ENCODE measurements around the gene FOXP1.

FOXP1 gene

GRCh38 chr3:71478568-71478967, 105.0 kb downstream of the FOXP1 start:
- no peak for DNase-seq

GRCh38 chr3:71476950-71477349, 106.6 kb downstream of the FOXP1 start:
- no peak for DNase-seq

DNA sequence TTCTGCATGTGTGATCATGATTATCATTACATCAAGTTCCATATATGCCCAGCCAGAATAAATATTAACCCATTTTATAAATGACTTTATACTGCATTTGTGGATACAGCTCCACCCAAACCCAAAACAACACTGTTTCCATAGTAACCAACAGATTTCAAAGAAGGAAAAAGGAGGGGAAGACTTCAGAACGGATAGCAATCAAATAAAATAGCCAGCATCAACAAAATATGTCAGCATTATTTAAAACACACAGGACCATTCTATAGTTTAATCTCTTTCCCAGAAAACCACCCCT, 114.4 kb downstream of the FOXP1 start:
- DNase-seq: no peak

DNA sequence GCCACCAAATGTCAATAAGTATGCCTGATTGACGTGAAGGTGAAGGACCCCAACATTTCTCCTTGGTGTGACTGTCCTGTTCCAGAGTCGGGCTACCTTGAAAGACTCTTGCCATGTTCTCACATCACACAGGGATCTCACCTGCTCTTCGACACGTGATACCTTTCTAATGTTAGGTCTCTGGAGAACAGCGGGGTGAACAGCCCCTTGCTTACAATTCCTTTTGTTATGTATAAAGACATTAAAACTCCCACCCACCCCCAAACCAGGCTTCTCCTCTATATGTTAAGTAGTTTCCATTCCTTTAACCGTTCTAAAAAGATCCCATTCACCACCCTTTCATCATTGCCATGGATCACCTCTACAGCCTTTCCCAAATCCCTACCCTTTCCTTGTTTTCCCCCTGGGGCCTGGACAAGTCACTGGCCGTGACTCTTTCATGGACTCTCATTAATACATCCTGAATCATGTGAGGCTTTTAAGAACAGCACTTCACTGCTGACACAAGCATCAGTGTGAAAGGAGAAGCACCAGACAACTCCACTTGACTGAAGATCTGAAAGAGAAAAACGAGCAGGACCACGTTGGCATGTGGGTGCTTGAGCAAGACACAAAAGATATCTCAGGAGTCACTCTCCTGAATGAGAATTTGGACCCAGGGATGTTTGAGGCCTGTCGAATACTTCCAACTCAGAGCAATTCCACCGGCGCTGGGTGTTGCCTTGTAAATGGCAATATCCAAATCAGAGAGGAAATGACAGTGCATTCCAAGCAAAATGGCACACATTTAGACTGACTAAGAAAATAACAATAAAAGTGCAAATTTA, 115.0 kb downstream of the FOXP1 start:
- no peak for DNase-seq

- no peak for DNase-seq
These were observed 117.0 kb downstream of the FOXP1 start for GRCh38 chr3:71466483-71466882.

- no peak for DNase-seq
These were observed 118.0 kb downstream of the FOXP1 start for GRCh38 chr3:71465371-71466036.

- no peak for DNase-seq
These were observed 118.9 kb downstream of the FOXP1 start for GRCh38 chr3:71464613-71465012.

GRCh38 chr3:71463617-71464016, 119.9 kb downstream of the FOXP1 start:
- DNase-seq: no peak

DNA sequence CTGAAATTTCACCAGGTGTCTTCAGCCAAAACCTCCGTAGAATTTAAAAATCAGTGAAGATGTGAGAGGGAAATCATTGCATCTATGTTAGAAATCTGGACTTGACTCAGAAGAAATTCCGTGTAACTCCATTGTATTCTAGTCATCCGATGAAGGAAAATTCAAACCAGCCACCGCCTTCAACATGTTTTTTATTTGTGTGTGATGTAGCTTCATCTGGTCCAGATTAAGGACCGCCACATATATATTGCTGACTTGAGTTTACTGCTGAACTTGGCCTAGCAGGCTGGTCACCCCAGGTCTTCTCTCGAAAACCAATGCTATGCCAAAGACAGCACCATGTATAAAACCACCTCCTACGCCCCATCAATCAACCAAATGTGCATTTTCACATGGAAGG, 120.9 kb downstream of the FOXP1 start:
- no peak for DNase-seq

DNA sequence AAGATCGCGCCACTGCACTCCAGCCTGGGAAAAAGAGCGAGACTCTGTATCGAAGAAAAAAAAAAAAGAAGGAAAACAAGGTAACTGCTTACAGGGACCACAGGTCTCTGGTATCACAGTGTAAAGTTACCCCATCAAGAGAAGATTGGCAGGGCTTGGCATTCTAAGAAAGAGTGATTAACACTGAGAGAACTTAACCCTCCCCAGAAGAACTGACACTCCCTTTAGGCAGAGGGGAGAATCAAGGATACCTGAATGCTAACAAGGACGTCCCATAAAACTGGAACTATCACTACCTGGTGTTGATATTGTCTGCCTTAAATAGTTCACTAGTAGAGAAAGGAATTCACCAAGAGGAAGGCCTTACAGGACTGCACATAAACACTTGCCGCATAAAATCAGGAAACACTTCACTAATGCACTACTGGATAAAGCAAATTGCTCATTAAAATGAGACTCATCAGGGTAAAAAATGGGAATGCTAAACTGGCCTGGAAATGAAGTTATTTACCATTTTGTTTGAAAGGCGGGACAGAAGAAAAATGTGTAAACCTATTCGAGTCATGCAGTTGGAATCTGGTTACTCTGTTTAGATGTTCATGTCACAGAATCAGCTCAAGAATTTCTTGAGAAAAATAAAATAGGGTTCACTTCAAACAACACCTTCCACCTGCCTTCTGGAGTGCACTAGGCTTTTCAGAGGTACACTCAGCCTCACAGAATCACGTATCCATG, 121.6 kb downstream of the FOXP1 start:
- DNase-seq: no peak

DNA sequence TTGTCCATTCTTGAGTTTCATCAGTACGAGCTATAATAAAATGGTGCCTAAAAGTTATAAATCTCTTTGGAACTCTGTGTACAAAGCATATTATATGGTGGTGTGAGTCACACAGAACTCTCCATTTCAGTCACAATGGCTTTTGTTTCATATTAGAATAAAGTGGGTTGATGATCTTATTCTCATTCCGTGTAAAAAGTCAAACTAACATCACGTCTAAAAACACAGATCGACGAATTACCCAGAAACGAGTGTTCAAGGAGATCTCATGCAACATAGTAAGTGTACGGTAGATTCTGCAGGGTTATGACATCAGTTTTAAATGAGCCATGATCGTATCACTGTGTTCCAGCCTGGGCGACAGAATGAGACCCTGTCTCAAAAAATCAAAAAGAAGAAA, 122.4 kb downstream of the FOXP1 start:
- no peak for DNase-seq

DNA sequence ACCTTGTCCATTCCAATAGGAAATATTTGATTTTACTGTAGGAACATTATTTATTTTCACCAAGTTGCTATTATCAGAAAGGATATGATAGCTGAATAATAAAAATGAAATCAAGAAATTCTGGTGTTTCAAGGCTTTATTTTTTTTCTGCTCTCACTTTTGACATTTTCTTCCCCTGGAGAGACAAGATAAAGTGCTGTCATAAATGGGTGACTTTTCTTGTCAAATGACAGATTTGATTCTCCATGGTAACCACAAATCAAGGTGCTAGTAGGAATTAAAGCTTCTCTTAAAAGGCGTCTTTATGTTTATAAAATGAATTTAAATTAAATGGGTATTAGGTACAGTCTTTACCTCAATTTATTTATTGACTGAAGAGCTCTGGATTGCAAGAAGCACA, 124.6 kb downstream of the FOXP1 start:
- DNase-seq: no peak

GRCh38 chr3:71456826-71457225, 126.7 kb downstream of the FOXP1 start:
- no peak for DNase-seq

DNA sequence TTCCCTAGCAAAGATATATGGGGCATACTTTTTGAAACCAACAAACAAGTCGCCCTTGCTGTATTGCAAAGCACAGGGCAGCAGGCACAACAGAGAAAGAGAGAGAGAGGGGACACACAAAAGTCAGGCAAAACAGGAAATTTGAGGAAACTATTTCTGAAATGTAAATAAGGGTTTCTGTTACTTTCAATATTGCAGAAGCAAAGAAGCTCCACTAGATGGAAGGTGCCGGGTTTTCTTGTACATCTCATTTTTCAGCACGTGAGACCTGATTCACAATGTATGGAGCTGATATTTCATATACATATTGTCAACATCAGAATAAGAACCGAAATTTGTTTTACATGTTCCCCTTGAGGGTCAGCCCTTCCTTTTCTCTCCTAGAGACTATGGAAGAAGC, 127.4 kb downstream of the FOXP1 start:
- no peak for DNase-seq

- no peak for DNase-seq
These were observed 128.8 kb downstream of the FOXP1 start for GRCh38 chr3:71454512-71455403.

GRCh38 chr3:71453822-71454511, 129.6 kb downstream of the FOXP1 start:
- DNase-seq: no peak

DNA sequence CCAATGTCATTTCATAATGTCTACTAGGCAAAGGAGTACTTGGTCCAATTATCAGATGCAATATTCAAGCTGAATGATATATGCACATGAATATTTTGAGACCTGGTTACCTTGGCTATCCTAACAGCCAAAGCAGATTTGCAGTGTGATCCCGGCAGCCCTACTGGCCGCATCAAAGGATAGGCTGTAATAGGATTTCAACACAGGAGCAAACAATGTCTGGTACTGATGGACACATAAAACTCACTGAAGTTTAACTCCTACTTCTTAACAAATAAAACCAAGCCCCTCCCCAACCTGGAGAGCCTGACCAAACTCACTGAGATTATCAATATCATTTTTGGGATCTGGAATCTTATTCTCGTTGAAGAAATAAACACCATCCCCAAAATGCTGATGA, 130.2 kb downstream of the FOXP1 start:
- no peak for DNase-seq

DNA sequence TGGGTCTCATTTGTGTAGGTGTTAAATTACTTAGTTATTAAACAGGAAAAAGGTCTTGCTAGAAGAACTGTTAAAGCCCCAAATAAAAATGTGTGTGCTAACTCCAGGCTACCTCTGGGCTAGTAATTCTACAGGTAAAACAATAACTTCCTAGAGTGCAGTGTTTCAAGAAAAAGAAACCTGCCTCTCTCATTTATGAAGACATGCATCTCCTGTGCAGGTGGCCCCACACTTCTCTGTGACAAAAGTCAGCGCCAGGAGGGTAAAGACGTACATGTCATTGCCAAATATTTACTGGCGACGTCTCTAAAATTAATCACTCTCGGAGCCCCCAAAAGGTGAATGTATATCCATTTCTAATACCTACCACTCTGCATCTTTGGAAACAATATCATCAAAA, 131.7 kb downstream of the FOXP1 start:
- DNase-seq: no peak

DNA sequence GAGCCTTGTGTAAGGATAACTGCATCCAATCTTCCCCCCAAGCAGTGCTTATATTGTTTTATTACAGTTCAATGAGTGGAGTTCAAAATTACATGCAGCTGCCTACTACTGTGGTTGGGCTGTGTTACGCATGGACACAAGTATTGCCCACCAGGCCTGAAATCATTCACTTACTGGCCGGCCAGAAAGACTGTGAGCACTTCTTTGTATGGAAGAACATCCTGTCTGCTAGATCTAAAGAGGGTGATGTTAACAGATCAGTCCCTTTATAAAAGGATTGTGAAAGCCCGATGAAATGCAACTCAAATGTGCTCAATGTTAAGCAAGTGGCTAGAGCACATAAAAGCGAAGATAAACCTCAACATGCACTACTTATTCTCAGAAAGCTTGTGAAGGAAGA, 132.5 kb downstream of the FOXP1 start:
- no peak for DNase-seq

DNA sequence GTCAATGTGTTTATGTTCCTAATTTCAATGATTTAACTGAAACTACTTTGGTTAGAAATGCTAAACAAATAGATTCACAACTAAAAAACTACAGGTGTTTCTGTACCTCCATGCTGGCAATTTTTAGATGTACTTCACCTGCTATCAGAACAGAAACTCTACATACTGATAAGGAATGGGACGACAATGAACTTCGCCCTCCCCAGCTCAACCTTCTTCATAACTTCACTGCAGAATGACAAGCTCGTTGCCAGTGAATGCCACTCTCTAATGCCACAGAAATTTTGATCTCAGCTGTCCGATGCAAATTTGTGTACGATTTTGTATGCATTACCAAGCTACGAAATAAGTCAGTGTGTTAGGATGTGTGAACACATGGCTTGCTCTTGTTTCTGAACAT, 133.4 kb downstream of the FOXP1 start:
- no peak for DNase-seq

DNA sequence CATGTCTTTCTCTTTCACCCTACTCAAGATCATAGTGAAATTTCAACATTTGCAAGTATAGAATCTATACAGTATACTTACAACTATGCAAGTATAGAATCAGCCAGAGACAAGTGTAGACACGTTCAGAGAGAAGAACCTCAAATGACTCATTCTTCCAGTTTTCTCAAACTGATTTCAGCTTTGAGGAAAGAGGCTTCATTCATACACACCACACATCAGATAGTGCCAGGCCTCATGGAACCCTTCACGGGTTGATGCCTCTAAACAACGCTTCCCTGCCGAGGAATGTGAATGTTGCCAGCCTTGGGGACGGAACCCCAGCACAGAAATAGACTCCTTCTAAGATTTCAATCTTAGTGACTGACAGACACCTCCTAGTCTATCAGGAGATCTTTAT, 135.7 kb downstream of the FOXP1 start:
- no peak for DNase-seq

- DNase-seq: no peak
These were observed 136.3 kb downstream of the FOXP1 start for GRCh38 chr3:71447197-71447596.

GRCh38 chr3:71446734-71447133, 136.8 kb downstream of the FOXP1 start:
- no peak for DNase-seq

Data from NCI-H69 (cell line).